Myocyte (in vitro differentiated cells): ENCODE data around the gene TLN1. TPM values are rescaled to one million over a fixed set of nuclear protein-coding genes. Genes with fewer than 3 reads are reported as not detected.

Experiments
- DNase-seq: peaks from one replicate; pipeline ENCODE4 v3.0.0-alpha.2; 2012; ENCODE audit warnings: low read depth
- total RNA-seq: library from RNA; depleted of rRNA; stranded (reverse); fragments of >200 nt; gene quantifications from 2 replicates; pipeline ENCODE4 v1.2.3, GENCODE V29; 2014

The TLN1 gene
- total RNA-seq, 1 donor from 2014 or later, result 219 TPM

GRCh38 chr9:35711501-35712428 lies 20.2 kb downstream of the TLN1 start:
- DNase-seq, result no peak

DNA sequence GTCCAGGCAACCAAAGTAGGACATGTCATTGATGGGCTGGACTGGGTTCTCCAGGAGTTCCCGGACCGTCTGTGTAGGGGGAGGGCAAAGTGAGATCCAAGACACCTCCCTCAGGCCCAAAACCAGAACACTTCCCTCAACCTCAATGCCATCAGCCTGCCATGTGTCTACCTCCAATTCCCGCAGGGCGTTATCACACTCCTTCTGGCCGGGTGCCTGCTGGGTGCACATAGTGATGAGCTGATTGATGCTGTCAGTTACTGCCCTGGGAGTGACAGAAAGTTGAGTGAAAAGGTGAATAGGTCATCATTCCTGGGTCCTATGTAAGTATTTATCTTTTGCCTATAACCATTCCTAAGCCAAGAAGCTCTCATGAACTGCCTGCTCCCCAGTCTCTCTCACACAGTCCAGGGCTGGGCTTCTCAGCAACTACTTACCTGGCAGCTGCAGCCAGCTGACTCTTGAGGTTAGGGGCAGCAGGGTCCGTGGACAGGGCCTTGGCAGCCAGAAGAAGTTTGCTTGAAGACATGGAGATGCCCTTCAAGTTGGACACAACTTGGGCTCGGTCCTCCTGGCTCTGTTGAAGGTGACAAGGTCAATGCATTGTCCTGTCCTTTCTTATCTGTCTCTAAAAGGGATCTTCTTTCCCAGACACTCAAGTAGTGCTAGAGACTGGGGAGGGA lies 21.0 kb downstream of the TLN1 start:
- no peak for DNase-seq

DNA sequence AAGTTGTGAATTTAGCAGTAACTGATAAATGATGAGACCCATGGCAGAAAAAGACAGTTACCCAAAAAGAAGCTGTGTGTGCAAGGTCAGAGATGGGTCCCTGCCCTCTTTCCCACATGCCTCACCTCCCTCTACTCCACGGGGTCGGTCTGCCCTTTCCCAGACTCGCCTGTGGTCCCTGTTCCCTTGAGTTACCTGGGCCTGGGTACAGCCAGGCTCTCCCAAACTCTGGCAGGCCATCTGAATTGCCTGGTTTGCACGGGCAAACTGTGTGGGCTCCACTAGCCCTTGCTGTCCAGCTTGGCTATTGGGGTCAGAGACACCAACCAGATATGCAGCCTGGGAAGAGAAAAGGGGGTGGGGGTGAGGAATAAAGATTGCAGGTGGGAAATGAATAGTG lies 23.8 kb downstream of the TLN1 start:
- no peak for DNase-seq

DNA sequence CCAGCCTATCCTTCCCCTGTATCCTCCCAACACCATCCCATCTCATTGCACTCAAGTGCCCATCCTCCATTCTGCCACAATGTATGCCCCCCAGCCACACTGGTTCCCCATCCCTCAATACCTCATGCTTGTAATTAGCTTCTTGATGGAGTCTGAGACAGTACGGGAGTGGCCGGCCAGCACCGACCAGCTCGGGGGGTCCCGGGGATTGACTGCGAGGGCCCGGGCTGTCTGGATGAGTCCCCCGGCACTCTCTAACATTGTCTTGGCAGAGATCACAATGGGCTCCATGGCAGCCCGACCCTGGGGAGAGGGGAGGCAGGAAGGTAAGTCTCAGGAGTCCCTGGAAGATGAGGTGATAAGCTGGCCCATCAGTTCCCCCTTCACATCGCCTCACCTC lies 25.0 kb downstream of the TLN1 start:
- no peak for DNase-seq

DNA sequence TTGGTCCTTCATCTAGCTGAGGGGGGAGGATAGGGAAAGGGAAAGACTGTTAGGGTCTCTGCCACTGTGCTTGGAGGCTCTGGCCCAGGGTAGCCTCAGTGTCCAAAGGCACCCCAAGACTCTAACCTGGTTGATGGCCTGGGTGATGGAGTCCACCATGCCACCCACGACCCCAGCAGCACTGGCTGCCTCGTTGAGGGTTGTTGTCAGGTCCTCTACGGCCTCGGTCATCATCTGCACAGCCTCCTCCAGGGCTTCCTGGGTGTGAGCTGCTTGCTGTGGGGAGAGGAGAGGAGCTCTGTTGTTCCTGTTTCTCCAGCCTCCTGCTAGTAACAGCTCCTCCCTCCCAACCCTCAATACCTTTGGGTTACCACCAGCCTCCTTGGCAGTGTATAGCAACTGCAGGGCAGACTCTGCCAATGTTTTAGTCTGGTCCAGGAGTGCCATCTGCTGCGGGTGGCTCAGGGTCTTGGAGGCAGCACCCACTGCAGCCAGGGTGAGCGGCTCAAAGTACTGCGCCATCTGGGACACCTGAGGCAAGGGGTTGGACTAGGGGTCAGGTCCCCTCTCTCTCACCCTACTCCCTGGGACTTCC lies 26.1 kb downstream of the TLN1 start:
- DNase-seq, result no peak

- no peak for DNase-seq
Observed at GRCh38 chr9:35705372-35705771, 26.6 kb downstream of the TLN1 start.

GRCh38 chr9:35703906-35704672 lies 27.9 kb downstream of the TLN1 start:
- no peak for DNase-seq

- DNase-seq, result no peak
Observed at GRCh38 chr9:35702696-35703095, 29.3 kb downstream of the TLN1 start.

GRCh38 chr9:35700942-35701341 lies 31.1 kb downstream of the TLN1 start:
- no peak for DNase-seq

DNA sequence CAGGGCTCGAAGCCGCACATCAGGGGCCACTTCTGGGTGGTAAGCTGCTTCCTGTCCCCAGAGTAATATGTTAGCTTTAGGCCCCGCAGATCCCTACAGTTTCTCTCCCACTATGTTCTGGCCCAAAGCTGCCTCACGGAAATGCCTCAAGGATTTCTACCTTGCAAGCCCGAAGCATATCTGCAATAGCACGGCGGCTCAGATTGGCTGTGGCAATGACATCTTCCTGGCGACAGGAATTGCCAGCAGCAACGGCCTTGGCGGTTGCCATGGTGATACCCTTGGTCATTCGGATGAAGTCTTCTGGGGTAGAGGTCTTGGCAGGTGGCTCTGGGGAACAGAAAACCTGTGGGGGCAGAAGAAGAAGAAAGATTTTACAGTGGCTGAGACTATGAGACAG lies 32.0 kb downstream of the TLN1 start:
- DNase-seq, result no peak

DNA sequence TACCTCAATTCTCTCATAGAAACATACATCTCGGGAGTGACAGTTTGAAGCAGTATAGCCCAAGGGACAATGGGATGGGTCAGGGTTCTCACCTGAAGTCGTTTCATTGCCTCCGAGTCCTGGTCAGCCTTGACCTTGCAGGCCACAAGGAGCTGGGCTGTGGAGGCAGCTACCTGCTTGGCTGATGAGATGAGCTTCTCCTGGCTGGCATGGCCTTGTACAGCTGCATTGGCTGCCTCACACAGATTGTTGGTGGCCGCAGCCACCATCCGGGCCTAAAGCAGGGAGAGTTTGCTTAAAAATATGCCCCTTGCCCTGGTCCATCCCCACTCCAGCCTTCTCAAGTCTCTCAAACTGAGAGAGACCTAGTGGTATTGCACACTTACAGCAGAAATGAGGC lies 33.8 kb downstream of the TLN1 start:
- DNase-seq, result no peak

- no peak for DNase-seq
Observed at GRCh38 chr9:35697486-35697885, 34.5 kb downstream of the TLN1 start.

DNA sequence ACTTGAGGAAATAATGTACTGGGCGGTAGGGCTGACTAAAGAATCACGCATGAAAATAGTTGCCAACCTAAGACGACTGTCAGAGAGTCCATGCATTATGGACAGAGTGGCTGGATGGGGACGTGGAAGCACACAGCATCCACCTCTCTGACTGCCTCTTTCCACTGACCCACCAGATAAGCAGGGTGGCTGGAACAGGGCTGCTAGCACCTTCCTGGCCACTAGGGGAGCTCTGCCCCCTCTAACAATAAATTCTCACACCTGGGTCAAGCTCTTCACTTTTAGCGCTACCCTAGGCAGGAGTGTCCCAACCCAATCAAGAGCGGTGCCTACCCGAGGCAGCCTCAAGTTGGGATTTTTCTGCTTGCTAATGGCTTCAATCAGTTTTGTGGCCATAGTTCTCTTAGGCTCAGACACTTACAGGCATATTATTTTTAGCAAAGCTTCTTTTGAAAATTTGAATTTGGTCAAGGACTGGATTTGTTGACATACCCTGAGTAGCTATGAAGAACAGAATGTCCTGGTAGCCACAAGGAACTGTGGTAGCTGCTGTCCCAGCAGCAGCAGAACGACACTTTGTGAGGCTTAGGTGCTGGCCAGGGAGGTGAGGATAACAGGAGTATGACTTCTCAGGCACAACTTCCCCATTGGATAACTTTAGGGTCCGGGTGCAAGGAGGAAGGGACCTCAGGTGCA lies 35.3 kb downstream of the TLN1 start:
- DNase-seq, result peak; percentile 56

DNA sequence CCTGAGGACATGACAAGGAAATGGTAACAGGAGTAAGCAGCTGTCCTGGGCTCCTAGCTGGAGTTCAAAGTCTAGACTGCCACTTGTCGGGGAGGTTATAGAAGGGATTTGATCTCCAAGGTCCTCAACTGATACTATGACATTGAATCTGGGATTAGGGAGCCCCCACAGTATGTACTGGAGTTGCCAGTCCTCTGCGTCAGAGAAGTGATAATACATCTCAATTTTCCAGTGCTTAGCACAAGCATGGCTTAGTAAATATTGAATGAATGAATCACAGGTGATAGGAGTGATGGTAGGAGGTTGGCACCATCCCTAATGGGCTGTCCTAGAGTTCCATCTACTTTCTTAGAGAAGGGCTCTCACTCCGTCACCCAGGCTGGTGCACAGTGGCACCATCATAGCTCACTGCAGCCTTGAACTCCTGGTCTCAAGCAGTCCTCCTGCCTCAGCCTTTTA lies 36.0 kb downstream of the TLN1 start:
- DNase-seq, result no peak

GRCh38 chr9:35691757-35692301 lies 40.2 kb downstream of the TLN1 start:
- no peak for DNase-seq

DNA sequence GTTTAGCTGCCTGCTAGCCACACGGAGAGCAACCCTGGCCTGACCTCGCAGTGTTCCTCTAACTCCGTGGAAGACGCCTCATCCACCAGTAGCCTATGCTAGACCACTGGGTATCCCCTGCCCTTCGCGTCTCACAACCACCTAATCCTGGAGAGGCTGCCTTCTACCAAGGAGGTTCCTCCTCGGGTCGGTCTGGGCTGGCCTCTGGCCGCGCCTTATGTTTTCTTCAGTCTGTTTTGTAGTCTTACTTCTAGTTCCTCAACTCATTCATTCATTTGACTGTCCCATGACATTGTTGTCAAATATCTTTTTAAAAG lies 40.7 kb downstream of the TLN1 start:
- DNase-seq, result no peak

- DNase-seq, result peak; percentile 92
Observed at GRCh38 chr9:35690614-35691333, 41.2 kb downstream of the TLN1 start.

DNA sequence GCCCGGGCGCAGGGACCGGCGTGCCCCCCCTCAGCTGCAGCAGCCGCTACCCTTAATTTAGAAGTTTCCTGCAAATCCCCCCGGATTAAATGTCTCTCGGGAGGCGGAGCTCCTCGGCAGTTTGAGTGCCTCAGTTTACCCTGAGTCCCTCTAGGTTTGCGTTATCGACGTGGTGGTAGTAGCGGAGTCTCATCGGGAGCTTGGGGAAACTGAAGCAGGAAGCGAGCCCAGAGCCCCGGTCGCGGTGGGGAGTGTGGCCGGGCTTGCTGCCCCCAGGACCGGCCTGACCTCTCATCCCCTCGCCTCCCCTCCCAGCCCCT lies 41.7 kb downstream of the TLN1 start:
- DNase-seq, result peak; percentile 99

DNA sequence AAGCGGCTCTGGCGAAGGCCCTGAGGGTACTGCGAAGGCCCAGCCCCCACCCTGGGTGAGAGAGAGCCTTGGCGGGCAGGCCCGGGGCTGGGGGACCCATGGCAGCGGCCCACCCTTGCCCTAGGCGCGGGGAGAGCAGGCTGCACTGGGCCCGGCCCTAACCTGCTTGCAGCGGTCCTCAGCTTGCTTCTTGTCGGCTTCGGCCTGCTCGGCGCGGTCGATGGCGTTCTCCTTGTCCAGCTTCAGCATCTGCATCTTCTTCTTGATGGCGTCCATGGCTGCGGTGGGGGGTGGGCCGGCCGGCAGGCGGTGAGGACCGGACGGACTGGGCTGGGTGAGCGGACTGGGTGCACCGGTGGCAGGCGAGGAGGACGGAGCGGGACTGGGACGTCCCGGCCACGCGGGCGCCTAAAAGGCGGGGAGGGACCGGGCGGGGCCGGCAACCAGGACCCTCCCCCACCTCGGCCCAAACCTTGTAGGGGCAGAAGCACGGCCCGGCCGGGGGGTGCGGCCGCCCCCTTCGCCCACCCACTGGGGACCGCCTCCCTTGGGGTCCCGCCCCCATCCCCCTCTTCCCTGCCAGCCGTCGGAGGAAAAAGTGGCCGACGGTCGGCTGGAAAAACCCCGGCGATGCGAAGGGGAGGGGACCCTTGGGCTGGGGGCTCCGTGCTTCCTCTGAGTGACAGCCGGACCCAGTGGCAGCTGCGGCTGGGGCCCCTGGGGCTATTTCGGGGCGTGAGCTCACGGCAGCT lies 42.3 kb downstream of the TLN1 start, which contains the start of gene TPM2:
TSS of gene TPM2 (minus strand) at position 384 of the 752 bp plus-strand sequence. CDS start at position 276, 108 bp downstream.
- DNase-seq, result no peak
